ENCODE results near the gene SLC25A41.
"Not testable (repeated sequence)": the region's sequence is repeated elsewhere in the genome, so short reads cannot be mapped to it uniquely, and the experiment has no call there.

SLC25A41 gene

GRCh38 chr19:6459262-6460098 is 25.9 kb upstream of the SLC25A41 start, which contains the start of gene SLC25A23:
SLC25A23 (minus strand) TSS chr19:6459792; CDS start chr19:6459628, 164 bp downstream.
- no peak for DNase-seq

- DNase-seq, result no peak
These were observed 25.2 kb upstream of the SLC25A41 start for GRCh38 chr19:6458695-6459261.

- DNase-seq, result no peak
These were observed 24.6 kb upstream of the SLC25A41 start for GRCh38 chr19:6457958-6458694.

GRCh38 chr19:6455924-6456323 is 22.4 kb upstream of the SLC25A41 start:
- no peak for DNase-seq

- DNase-seq, result no peak
These were observed 20.5 kb upstream of the SLC25A41 start for GRCh38 chr19:6453951-6454565.

GRCh38 chr19:6452899-6453298 is 19.3 kb upstream of the SLC25A41 start:
- DNase-seq, result no peak

- no peak for DNase-seq
These were observed 18.7 kb upstream of the SLC25A41 start for GRCh38 chr19:6452223-6452614.

GRCh38 chr19:6451583-6452222 is 18.1 kb upstream of the SLC25A41 start:
- no peak for DNase-seq

- DNase-seq, result no peak
These were observed 16.6 kb upstream of the SLC25A41 start for GRCh38 chr19:6450166-6450565.

- DNase-seq, result no peak
These were observed 14.5 kb upstream of the SLC25A41 start for GRCh38 chr19:6448045-6448444.

GRCh38 chr19:6446452-6446851 is 12.9 kb upstream of the SLC25A41 start:
- no peak for DNase-seq

GRCh38 chr19:6443986-6444385 is 10.4 kb upstream of the SLC25A41 start:
- DNase-seq, result no peak

GRCh38 chr19:6442087-6442688 is 8.6 kb upstream of the SLC25A41 start:
- DNase-seq, result no peak

- no peak for DNase-seq
These were observed 7.3 kb upstream of the SLC25A41 start for GRCh38 chr19:6440905-6441304.

GRCh38 chr19:6439743-6440142 is 6.2 kb upstream of the SLC25A41 start:
- DNase-seq, result no peak

GRCh38 chr19:6433165-6433564 is 398 bp downstream of the SLC25A41 start:
- DNase-seq, result no peak

- no peak for DNase-seq
These were observed 1.7 kb downstream of the SLC25A41 start for GRCh38 chr19:6431891-6432290.

GRCh38 chr19:6429419-6430221 is 3.9 kb downstream of the SLC25A41 start:
- no peak for DNase-seq

GRCh38 chr19:6428692-6429418 is 4.7 kb downstream of the SLC25A41 start:
- DNase-seq, result not testable (repeated sequence)

- DNase-seq, result no peak
These were observed 6.4 kb downstream of the SLC25A41 start for GRCh38 chr19:6427131-6427530.

Data from NCI-H2029 treated with DMSO at 0.1 percent for 48 hours (cell line).